Astrocyte of the spinal cord (primary cell): Measurements from ENCODE around the gene TMEM219.
A peak's percentile ranks its signal among the peaks of the same experiment; 100 is the strongest.
"Not testable (repeated sequence)": the region's sequence is repeated elsewhere in the genome, so short reads cannot be mapped to it uniquely, and the experiment has no call there.

Experiments used
- DNase-seq: peaks from one replicate; pipeline ENCODE4 v3.0.0; 2011; ENCODE audit warnings: low read depth, low spot score
- H3K4me3 ChIP-seq: 2 replicates; pipeline ENCODE4 v1.5.1; 2011; ENCODE audit warnings: low read depth, mild to moderate bottlenecking, low read length, moderate library complexity
- in situ Hi-C: cut with HindIII; loops from 2 replicates; pipeline ENCODE4 v1.10.0; 2017; ENCODE audit warnings: low sequenced_read_pairs
- TF ChIP-seq, protein P1 (sequence below): IDR thresholded peaks from 2 replicates; pipeline ENCODE4 v1.5.1; 2012; ENCODE audit warnings: low read depth, mild to moderate bottlenecking, low read length, inconsistent platforms

The TMEM219 gene

DNA sequence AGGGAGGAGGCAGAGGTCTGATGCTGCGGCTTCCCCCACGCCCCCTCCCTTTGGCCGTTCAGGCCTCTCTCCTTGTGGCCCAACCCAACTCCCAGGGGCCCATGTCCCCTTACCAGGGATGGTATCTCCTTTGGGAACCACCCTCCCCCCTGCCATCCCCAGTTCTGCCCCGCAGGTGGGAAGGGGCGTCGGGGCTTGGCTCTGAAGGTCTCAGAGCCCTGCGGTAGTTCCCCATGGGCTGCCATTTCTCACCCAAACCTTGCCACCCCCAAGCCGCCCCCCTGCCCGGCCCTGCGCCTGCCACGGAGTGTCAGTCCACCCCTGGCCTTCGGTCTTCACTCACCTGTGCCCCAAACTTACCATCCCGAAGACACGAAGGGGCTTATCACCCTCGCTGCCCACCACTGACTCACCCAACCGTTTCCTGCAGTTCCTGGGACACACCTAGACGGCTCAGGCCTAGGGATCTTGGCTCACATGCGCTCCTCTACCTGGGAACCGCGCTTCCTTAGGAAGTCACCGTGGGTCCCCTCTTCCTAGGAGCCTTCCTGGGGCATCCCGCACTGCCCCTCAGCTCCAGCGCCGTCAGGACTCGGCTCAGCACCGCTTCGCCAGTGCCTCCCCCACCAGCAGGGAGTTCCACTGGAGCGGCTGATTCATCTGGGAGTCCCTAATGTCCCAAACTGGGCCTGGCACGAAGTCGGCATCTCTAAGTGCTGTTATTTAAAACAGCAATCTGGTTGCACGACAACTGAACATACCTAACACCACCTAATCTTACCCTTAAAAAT, 50.0 kb downstream of the TMEM219 start:
- no peak overlapping the region for H3K4me3 ChIP-seq
- TF ChIP-seq, protein P1, sequence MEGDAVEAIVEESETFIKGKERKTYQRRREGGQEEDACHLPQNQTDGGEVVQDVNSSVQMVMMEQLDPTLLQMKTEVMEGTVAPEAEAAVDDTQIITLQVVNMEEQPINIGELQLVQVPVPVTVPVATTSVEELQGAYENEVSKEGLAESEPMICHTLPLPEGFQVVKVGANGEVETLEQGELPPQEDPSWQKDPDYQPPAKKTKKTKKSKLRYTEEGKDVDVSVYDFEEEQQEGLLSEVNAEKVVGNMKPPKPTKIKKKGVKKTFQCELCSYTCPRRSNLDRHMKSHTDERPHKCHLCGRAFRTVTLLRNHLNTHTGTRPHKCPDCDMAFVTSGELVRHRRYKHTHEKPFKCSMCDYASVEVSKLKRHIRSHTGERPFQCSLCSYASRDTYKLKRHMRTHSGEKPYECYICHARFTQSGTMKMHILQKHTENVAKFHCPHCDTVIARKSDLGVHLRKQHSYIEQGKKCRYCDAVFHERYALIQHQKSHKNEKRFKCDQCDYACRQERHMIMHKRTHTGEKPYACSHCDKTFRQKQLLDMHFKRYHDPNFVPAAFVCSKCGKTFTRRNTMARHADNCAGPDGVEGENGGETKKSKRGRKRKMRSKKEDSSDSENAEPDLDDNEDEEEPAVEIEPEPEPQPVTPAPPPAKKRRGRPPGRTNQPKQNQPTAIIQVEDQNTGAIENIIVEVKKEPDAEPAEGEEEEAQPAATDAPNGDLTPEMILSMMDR: no peak
- in situ Hi-C loops: no loop called here
- DNase-seq: no peak

GRCh38 chr16:30012598-30012997, 50.7 kb downstream of the TMEM219 start:
- DNase-seq, in situ Hi-C loops, H3K4me3 ChIP-seq: not testable (repeated sequence)

DNA sequence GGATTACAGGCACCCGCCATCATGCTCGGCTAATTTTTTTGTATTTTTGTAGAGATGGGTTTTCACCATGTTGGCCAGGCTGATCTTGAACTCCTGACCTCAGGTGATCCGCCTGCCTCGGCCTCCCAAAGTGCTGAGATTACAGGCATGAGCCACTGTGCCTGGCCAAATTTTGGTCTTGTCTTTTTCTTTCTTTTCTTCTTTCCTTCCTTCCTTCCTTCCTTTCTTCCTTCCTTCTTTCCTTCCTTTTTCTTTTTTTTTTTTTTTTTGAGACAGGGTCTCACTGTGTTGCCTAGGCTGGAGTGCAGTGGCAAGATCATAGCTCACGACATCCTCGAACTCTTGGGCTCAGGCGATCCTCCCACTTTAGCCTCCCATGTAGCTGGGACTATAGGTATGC, 53.6 kb downstream of the TMEM219 start:
- DNase-seq, H3K4me3 ChIP-seq, in situ Hi-C loops: not testable (repeated sequence)

GRCh38 chr16:30016555-30017276, 54.8 kb downstream of the TMEM219 start:
- no peak for DNase-seq
- TF ChIP-seq, protein P1: no peak
- in situ Hi-C loops: no loop called here
- H3K4me3 ChIP-seq: no peak overlapping the region

DNA sequence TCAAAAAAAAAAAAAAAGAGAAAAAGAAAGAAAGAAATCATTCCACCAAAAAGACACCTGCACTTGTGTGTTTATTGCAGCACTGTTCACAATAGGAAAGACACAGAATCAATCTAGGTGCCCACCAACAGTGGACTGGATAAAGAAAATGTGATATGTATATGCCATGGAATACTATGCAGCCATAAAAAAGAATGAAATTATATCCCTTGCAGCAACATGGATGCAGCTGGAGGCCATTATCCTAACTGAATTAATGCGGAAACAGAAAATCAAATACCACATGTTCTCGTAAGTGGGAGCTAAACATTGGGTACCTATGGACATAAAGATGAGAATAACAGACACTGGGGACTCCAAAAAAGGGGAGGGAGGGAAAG, 55.4 kb downstream of the TMEM219 start:
- no peak for DNase-seq
- H3K4me3 ChIP-seq: no peak overlapping the region
- in situ Hi-C loops: no loop called here
- TF ChIP-seq, protein P1: no peak

DNA sequence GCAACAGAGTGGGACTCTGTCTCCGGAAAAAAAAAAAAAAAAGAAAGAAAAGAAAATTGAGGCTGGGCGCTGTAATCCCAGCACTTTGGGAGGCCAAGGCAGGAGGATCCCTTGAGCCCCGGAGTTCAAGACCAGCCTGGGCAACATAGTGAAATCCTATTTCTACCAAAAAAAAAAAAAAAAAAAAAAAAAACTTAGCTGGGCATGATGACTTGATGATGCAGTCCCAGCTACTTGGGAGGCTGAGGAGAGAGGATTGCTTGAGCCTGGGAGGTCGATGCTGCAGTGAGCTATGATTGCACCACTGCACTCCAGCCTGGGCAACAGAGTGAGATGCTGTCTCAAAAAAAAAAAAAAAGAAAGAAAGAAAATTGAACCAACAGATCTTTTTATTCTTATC, 56.1 kb downstream of the TMEM219 start:
- H3K4me3 ChIP-seq, in situ Hi-C loops, DNase-seq: not testable (repeated sequence)

- H3K4me3 ChIP-seq: no peak overlapping the region
- in situ Hi-C loops: no loop called here
- TF ChIP-seq, protein P1: no peak
- peak; percentile 31 for DNase-seq
These were observed 56.9 kb downstream of the TMEM219 start for GRCh38 chr16:30018731-30019158.
